ENCODE measurements around the gene EVI5. TPM values are rescaled to one million over a fixed set of nuclear protein-coding genes. Genes with fewer than 3 reads are reported as not detected.
A peak's percentile ranks its signal among the peaks of the same experiment; 100 is the strongest.

Gene EVI5
- total RNA-seq, 1 experiment from 2014 or later = 31.6 TPM

DNA sequence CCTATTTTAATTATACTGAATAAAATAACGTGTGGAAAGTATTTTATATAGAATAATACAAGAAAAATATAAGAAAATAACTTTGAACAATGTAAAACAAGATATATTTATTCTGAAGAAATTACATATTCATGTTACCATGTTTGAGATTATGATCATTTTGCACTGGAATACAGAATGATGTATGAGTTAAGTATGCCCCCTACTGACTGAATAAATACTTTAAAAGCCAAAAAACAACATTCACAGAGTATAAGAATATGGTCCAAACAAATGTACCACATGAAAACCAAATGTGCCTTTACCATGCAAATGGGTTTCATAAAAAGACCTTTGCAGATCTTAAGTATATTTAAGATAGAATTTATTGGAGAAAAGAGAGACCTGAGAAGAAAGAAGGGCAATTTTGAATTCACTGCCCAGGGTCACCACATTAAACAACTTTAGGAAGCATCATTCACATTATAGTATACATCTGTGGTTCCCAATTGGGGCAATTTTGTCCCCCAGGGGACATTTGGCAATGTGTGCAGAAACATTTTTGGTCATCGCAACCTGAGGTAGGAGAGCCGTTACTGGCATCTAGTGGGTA is 161.6 kb downstream of the EVI5 start:
- CTCF ChIA-PET = no interaction called here
- DNase-seq (ENCODE audit: low spot score) = peak; percentile 42
- no peak overlapping the region for H3K4me3 ChIP-seq (ENCODE audit: low read depth, low read length, poor library complexity, severe bottlenecking)

DNA sequence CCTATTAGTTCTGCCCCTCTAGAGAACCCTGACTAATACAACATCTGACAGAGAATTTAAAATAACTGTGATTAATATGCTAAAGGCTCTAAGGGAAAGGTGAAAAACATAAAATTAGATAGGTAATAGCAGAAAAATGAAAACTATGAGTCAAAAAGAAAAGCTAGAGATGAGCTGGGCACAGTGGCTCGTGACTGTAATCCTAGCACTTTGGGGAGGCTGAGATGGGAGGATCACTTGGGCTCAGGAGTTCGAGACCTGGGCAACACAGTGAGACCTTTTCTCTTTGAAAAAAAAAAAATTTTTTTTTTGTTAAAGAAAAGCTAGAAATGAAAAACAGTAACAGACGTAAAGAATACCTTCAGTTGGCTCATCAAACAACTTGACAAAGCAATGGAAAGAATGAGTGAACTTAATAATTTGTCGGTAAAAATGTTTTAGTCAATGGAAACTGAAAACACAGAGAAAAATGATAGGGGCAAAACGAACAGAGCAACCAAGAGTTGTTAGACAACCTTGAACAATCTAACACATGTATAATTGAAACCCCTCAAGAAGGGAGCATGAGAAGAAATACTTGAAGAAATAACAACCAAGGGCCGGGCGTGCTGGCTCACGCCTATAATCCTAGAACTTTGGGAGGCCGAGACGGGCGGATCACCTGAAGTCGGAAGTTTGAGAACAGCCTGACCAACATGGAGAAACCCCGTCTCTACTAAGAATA is 165.3 kb downstream of the EVI5 start:
- H3K36me3 ChIP-seq (ENCODE audit: insufficient read depth, low read length, poor library complexity, severe bottlenecking) = peaks cover 5% of the 10 kb centered on the region
- no TSS peak for BruUV-seq (replicated peaks)
- no peak for TF ChIP-seq EZH2 (IDR thresholded peaks at IDR 0.05; ENCODE audit: borderline replicate concordance, low read depth, low read length, poor library complexity, severe bottlenecking)
- TF ChIP-seq, protein P1, sequence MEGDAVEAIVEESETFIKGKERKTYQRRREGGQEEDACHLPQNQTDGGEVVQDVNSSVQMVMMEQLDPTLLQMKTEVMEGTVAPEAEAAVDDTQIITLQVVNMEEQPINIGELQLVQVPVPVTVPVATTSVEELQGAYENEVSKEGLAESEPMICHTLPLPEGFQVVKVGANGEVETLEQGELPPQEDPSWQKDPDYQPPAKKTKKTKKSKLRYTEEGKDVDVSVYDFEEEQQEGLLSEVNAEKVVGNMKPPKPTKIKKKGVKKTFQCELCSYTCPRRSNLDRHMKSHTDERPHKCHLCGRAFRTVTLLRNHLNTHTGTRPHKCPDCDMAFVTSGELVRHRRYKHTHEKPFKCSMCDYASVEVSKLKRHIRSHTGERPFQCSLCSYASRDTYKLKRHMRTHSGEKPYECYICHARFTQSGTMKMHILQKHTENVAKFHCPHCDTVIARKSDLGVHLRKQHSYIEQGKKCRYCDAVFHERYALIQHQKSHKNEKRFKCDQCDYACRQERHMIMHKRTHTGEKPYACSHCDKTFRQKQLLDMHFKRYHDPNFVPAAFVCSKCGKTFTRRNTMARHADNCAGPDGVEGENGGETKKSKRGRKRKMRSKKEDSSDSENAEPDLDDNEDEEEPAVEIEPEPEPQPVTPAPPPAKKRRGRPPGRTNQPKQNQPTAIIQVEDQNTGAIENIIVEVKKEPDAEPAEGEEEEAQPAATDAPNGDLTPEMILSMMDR (conservative IDR thresholded peaks at IDR 0.05; ENCODE audit: low read depth, low read length) = no peak
- ChIA-PET CTCF (no interaction called here), POLR2A (ENCODE audit: low non-redundant PET) (no interaction called here)
- no peak for DNase-seq (ENCODE audit: low spot score)
- no peaks in the 10 kb centered on the region for H3K27me3 ChIP-seq (replicated peaks; ENCODE audit: insufficient read depth, low read depth, low read length, poor library complexity)
- intact Hi-C loops (cut with micrococcal nuclease; ENCODE audit: unreplicated experiment) = loop anchor here (5.0 to 10.0 kb wide), 2 partner anchors 307 to 625 kb away; no protein-coding TSS in a partner anchor
- no peak overlapping the region for H3K4me3 ChIP-seq (ENCODE audit: low read depth, low read length, poor library complexity, severe bottlenecking)
- no peaks in the 10 kb centered on the region for H3K9me3 ChIP-seq (ENCODE audit: low read depth, low read length, poor library complexity, severe bottlenecking)
- no peak overlapping the region for H3K27ac ChIP-seq (ENCODE audit: low read depth, low read length, poor library complexity, severe bottlenecking)
- no peaks in the 10 kb centered on the region for H3K4me1 ChIP-seq (ENCODE audit: insufficient read depth, low read length, poor library complexity, severe bottlenecking)

More for the DNA sequence above, 161.6 kb downstream of the EVI5 start:
- no peak for TF ChIP-seq EZH2 (IDR thresholded peaks at IDR 0.05; ENCODE audit: borderline replicate concordance, low read depth, low read length, poor library complexity, severe bottlenecking)
- TF ChIP-seq, protein P1 (conservative IDR thresholded peaks at IDR 0.05; ENCODE audit: low read depth, low read length) = peak; percentile 59
- no peaks in the 10 kb centered on the region for H3K27me3 ChIP-seq (replicated peaks; ENCODE audit: insufficient read depth, low read depth, low read length, poor library complexity)
- intact Hi-C loops (cut with micrococcal nuclease; ENCODE audit: unreplicated experiment) = loop anchor here (5.0 to 10.0 kb wide), 2 partner anchors 311 to 628 kb away; no protein-coding TSS in a partner anchor
- H3K27ac ChIP-seq (ENCODE audit: low read depth, low read length, poor library complexity, severe bottlenecking) = no peak overlapping the region
- H3K9me3 ChIP-seq (ENCODE audit: low read depth, low read length, poor library complexity, severe bottlenecking) = no peaks in the 10 kb centered on the region
- no TSS peak for BruUV-seq (replicated peaks)
- H3K36me3 ChIP-seq (ENCODE audit: insufficient read depth, low read length, poor library complexity, severe bottlenecking) = peaks cover 5% of the 10 kb centered on the region
- H3K4me1 ChIP-seq (ENCODE audit: insufficient read depth, low read length, poor library complexity, severe bottlenecking) = no peaks in the 10 kb centered on the region
- POLR2A ChIA-PET (ENCODE audit: low non-redundant PET) = no interaction called here

DNA sequence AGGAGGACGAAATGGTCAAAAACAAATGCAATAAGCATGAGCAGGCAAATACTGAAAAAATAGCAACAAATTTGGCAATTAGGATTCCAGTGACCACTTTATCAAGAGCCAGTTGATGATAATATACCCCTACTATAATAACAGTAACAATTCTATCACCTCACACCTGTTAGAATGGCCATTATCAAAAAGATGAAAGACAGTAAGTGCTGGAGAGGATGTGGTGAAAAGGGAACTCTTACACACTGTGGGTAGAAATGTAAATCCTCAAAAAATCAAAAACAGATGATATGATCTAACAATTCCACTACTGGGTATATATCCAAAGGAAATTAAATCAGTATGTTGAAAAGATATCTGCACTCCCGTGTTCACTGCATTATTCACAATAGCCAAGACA is 183.9 kb downstream of the EVI5 start:
- TF ChIP-seq, protein P1 (conservative IDR thresholded peaks at IDR 0.05; ENCODE audit: low read depth, low read length) = no peak
- no peak for TF ChIP-seq EZH2 (IDR thresholded peaks at IDR 0.05; ENCODE audit: borderline replicate concordance, low read depth, low read length, poor library complexity, severe bottlenecking)
- no peak for DNase-seq (ENCODE audit: low spot score)
- intact Hi-C loops (cut with micrococcal nuclease; ENCODE audit: unreplicated experiment) = loop anchor here (5.0 kb wide), 1 partner anchor 289 kb away; no protein-coding TSS in a partner anchor
- no peaks in the 10 kb centered on the region for H3K36me3 ChIP-seq (ENCODE audit: insufficient read depth, low read length, poor library complexity, severe bottlenecking)
- ChIA-PET CTCF (no interaction called here), POLR2A (ENCODE audit: low non-redundant PET) (no interaction called here)
- H3K27me3 ChIP-seq (replicated peaks; ENCODE audit: insufficient read depth, low read depth, low read length, poor library complexity) = no peaks in the 10 kb centered on the region
- no peak overlapping the region for H3K27ac ChIP-seq (ENCODE audit: low read depth, low read length, poor library complexity, severe bottlenecking)
- no peaks in the 10 kb centered on the region for H3K9me3 ChIP-seq (ENCODE audit: low read depth, low read length, poor library complexity, severe bottlenecking)
- no TSS peak for BruUV-seq (replicated peaks)
- H3K4me1 ChIP-seq (ENCODE audit: insufficient read depth, low read length, poor library complexity, severe bottlenecking) = no peaks in the 10 kb centered on the region
- no peak overlapping the region for H3K4me3 ChIP-seq (ENCODE audit: low read depth, low read length, poor library complexity, severe bottlenecking)
